ENCODE results near the gene TNIP2. TPM values are rescaled to one million over a fixed set of nuclear protein-coding genes. Genes with fewer than 3 reads are reported as not detected.
"Not testable (repeated sequence)": the region's sequence is repeated elsewhere in the genome, so short reads cannot be mapped to it uniquely, and the experiment has no call there.

Gene TNIP2
- total and polyA plus RNA-seq, 8 donors, result 18.7 to 194 (median 40.0) TPM

GRCh38 chr4:2728221-2728620 lies 27.9 kb downstream of the TNIP2 start:
- Histone ChIP-seq H3K4me3 (no peak overlapping the region), H3K9me3 (no peaks in the 10 kb centered on the region), H3K27me3 (no peaks in the 10 kb centered on the region), H3K4me1 (no peaks in the 10 kb centered on the region), H3K27ac (no peak overlapping the region), H3K36me3 (peaks cover 20 to 78% (median 67%) of the 10 kb centered on the region in 4 donors)
- TF ChIP-seq CTCF (IDR thresholded peaks at IDR 0.05) (no peak), EP300 (IDR thresholded peaks at IDR 0.05) (no peak), POLR2AphosphoS5 (IDR thresholded peaks at IDR 0.05) (no peak), POLR2A (IDR thresholded peaks at IDR 0.05) (no peak)
- DNase-seq, result no peak
- 66 to 78% (median 75%) methylated on average over 3 of the region's 3 CpGs for WGBS, 5 donors
- intact Hi-C loops (cut with DNase I; ENCODE audit: low total_unique reads), result no loop called here

- DNase-seq; H3K9me3 ChIP-seq; H3K27ac ChIP-seq; H3K27me3 ChIP-seq; H3K4me3 ChIP-seq; intact Hi-C loops (cut with DNase I; ENCODE audit: low total_unique reads); H3K4me1 ChIP-seq: not testable (repeated sequence)
- 92 to 98% (median 97%) methylated on average over 17 of the region's 17 CpGs for WGBS, 5 donors
- peaks cover 10 to 71% (median 64%) of the 10 kb centered on the region in 4 donors for H3K36me3 ChIP-seq
These were observed 29.3 kb downstream of the TNIP2 start for GRCh38 chr4:2726881-2727280.

- 93 to 98% (median 95%) methylated on average over 4 of the region's 4 CpGs for WGBS, 5 donors
- H3K27ac ChIP-seq, result no peak overlapping the region
- H3K9me3 ChIP-seq, result no peaks in the 10 kb centered on the region
- H3K36me3 ChIP-seq, result peaks cover 5 to 72% (median 63%) of the 10 kb centered on the region in 4 donors
- H3K4me1 ChIP-seq, result no peaks in the 10 kb centered on the region
- no peak for DNase-seq
- no peaks in the 10 kb centered on the region for H3K27me3 ChIP-seq
- H3K4me3 ChIP-seq, result no peak overlapping the region
- intact Hi-C loops (cut with DNase I; ENCODE audit: low total_unique reads), result no loop called here
- TF ChIP-seq POLR2AphosphoS5 (IDR thresholded peaks at IDR 0.05) (no peak), EP300 (IDR thresholded peaks at IDR 0.05) (no peak), POLR2A (IDR thresholded peaks at IDR 0.05) (no peak), CTCF (IDR thresholded peaks at IDR 0.05) (no peak)
These were observed 30.8 kb downstream of the TNIP2 start for GRCh38 chr4:2725380-2725779.

- TF ChIP-seq POLR2AphosphoS5 (IDR thresholded peaks at IDR 0.05), result no peak
- no peak for TF ChIP-seq POLR2A (IDR thresholded peaks at IDR 0.05)
- no peak for TF ChIP-seq EP300 (IDR thresholded peaks at IDR 0.05)
- TF ChIP-seq CTCF (IDR thresholded peaks at IDR 0.05), result no peak
- Histone ChIP-seq H3K36me3 (peaks cover 15 to 74% (median 63%) of the 10 kb centered on the region in 4 donors), H3K27ac (no peak overlapping the region), H3K4me1 (no peaks in the 10 kb centered on the region), H3K27me3 (no peaks in the 10 kb centered on the region), H3K4me3 (no peak overlapping the region), H3K9me3 (no peaks in the 10 kb centered on the region)
- intact Hi-C loops (cut with DNase I; ENCODE audit: low total_unique reads), result no loop called here
- DNase-seq, result no peak
- 81 to 94% (median 86%) methylated on average over 3 of the region's 3 CpGs for WGBS, 5 donors
These were observed 32.4 kb downstream of the TNIP2 start for GRCh38 chr4:2723751-2724150.

GRCh38 chr4:2722033-2722432 lies 34.1 kb downstream of the TNIP2 start:
- no peak overlapping the region for H3K4me3 ChIP-seq
- no peaks in the 10 kb centered on the region for H3K9me3 ChIP-seq
- no peaks in the 10 kb centered on the region for H3K4me1 ChIP-seq
- TF ChIP-seq POLR2A (IDR thresholded peaks at IDR 0.05) (no peak), CTCF (IDR thresholded peaks at IDR 0.05) (no peak), EP300 (IDR thresholded peaks at IDR 0.05) (no peak), POLR2AphosphoS5 (IDR thresholded peaks at IDR 0.05) (no peak)
- WGBS, 5 donors, result 85 to 95% (median 95%) methylated on average over 9 of the region's 9 CpGs
- DNase-seq, result no peak
- intact Hi-C loops (cut with DNase I; ENCODE audit: low total_unique reads), result no loop called here
- no peaks in the 10 kb centered on the region for H3K27me3 ChIP-seq
- H3K27ac ChIP-seq, result no peak overlapping the region
- H3K36me3 ChIP-seq, result peaks cover 20 to 82% (median 71%) of the 10 kb centered on the region in 4 donors
